Mesenchymal stem cell (in vitro differentiated cells and primary cell): Measurements from ENCODE around the gene SLC16A8.

ENCODE experiments used
- DNase-seq: peaks from one replicate; pipeline ENCODE4 v3.0.0-alpha.2; 2013
- H2AFZ ChIP-seq: one replicate; pipeline ENCODE4 v1.6.1; 2013; ENCODE audit warnings: low read depth, mild to moderate bottlenecking, control low read depth, inconsistent platforms, low read length, moderate library complexity
- H2AK5ac ChIP-seq: 2 replicates; pipeline ENCODE4 v1.6.1; 2013; ENCODE audit warnings: low read length, moderate library complexity, mild to moderate bottlenecking, inconsistent platforms; ENCODE audit not compliant: severe bottlenecking
- H2BK120ac ChIP-seq: one replicate; pipeline ENCODE4 v1.6.1; 2013; ENCODE audit warnings: low read depth, mild to moderate bottlenecking, inconsistent platforms, low read length, moderate library complexity
- H2BK12ac ChIP-seq, 2 experiments: one replicate each; pipeline ENCODE4 v1.6.1; 2013; ENCODE audit warnings: inconsistent platforms in 2 of 2, low read length in 2 of 2, mild to moderate bottlenecking in 2 of 2, moderate library complexity in 2 of 2, control low read depth in 1 of 2
- H2BK15ac ChIP-seq: one replicate; pipeline ENCODE4 v1.6.1; 2013; ENCODE audit warnings: mild to moderate bottlenecking, low read depth, inconsistent platforms; ENCODE audit not compliant: poor library complexity, severe bottlenecking
- H2BK5ac ChIP-seq: 2 replicates; pipeline ENCODE4 v1.6.1; 2013; ENCODE audit warnings: low read depth, mild to moderate bottlenecking, low read length, control low read depth, inconsistent platforms; ENCODE audit not compliant: poor library complexity, severe bottlenecking
- H3K14ac ChIP-seq, 2 experiments: one replicate each; pipeline ENCODE4 v1.6.1; 2013; ENCODE audit warnings: inconsistent platforms in 2 of 2, low read length in 2 of 2, control low read depth in 1 of 2, mild to moderate bottlenecking in 1 of 2, moderate library complexity in 1 of 2
- H3K18ac ChIP-seq, 2 experiments: one replicate each; pipeline ENCODE4 v1.6.1; 2013; ENCODE audit warnings: inconsistent platforms in 2 of 2, low read length in 2 of 2, control low read depth in 1 of 2, low read depth in 1 of 2, mild to moderate bottlenecking in 1 of 2
- H3K23ac ChIP-seq, 2 experiments: one replicate each; pipeline ENCODE4 v1.6.1; 2013; ENCODE audit warnings: inconsistent platforms in 2 of 2, low read length in 2 of 2, mild to moderate bottlenecking in 2 of 2, moderate library complexity in 2 of 2, control low read depth in 1 of 2
- H3K27ac ChIP-seq: 2 replicates; pipeline ENCODE4 v1.5.1; 2013; ENCODE audit warnings: mild to moderate bottlenecking, moderate library complexity, low read length, control low read depth, inconsistent platforms; ENCODE audit not compliant: poor library complexity, severe bottlenecking
- H3K27me3 ChIP-seq, 2 experiments: 2 replicates each; pipeline versions ENCODE4 v1.6.1 to v1.7.0; 2013; ENCODE audit warnings: low read length in 2 of 2, mild to moderate bottlenecking in 2 of 2, moderate library complexity in 2 of 2, control low read depth in 1 of 2, inconsistent platforms in 1 of 2; ENCODE audit not compliant: control insufficient read depth in 1 of 2, insufficient read depth in 1 of 2
- H3K36me3 ChIP-seq, 2 experiments: 2 replicates each; pipeline versions ENCODE4 v1.6.1 to v1.7.0; 2013; ENCODE audit warnings: low read length in 2 of 2, control low read depth in 1 of 2, inconsistent platforms in 1 of 2, low read depth in 1 of 2, mild to moderate bottlenecking in 1 of 2; ENCODE audit not compliant: insufficient read depth in 2 of 2, control insufficient read depth in 1 of 2
- H3K4ac ChIP-seq, 2 experiments: one replicate each; pipeline ENCODE4 v1.6.1; 2013; ENCODE audit warnings: inconsistent platforms in 2 of 2, low read length in 2 of 2, mild to moderate bottlenecking in 2 of 2, moderate library complexity in 2 of 2, control low read depth in 1 of 2, low read depth in 1 of 2
- H3K4me1 ChIP-seq: 2 replicates; pipeline ENCODE4 v1.6.1; 2013; ENCODE audit warnings: low read depth, low read length, control low read depth; ENCODE audit not compliant: control insufficient read depth, insufficient read depth
- H3K4me2 ChIP-seq: 2 replicates; pipeline ENCODE4 v1.6.1; 2013; ENCODE audit warnings: low read length, mild to moderate bottlenecking, inconsistent platforms; ENCODE audit not compliant: poor library complexity, severe bottlenecking
- H3K4me3 ChIP-seq, 2 experiments: 2 replicates each; pipeline versions ENCODE4 v1.5.1 to v1.7.0; 2013; ENCODE audit warnings: low read length in 2 of 2, mild to moderate bottlenecking in 2 of 2, control low read depth in 1 of 2, low read depth in 1 of 2; ENCODE audit not compliant: insufficient read depth in 1 of 2
- H3K79me1 ChIP-seq: replicated peaks from 2 replicates; pipeline ENCODE4 v1.6.1; 2013; ENCODE audit warnings: mild to moderate bottlenecking, control low read depth, low read length, inconsistent platforms; ENCODE audit not compliant: poor library complexity, severe bottlenecking
- H3K9ac ChIP-seq: 2 replicates; pipeline ENCODE4 v1.7.0; 2013; ENCODE audit warnings: mild to moderate bottlenecking, low read length, moderate library complexity
- H3K9me3 ChIP-seq: 2 replicates; pipeline ENCODE4 v1.7.0; 2013; ENCODE audit warnings: mild to moderate bottlenecking, low read length; ENCODE audit not compliant: control insufficient read depth
- H4K8ac ChIP-seq: one replicate; pipeline ENCODE4 v1.6.1; 2013; ENCODE audit warnings: inconsistent platforms, mild to moderate bottlenecking, low read length, moderate library complexity
- H4K91ac ChIP-seq: one replicate; pipeline ENCODE4 v1.6.1; 2013; ENCODE audit warnings: mild to moderate bottlenecking, low read length, inconsistent platforms
- WGBS: methylation state at CpG from one replicate; pipeline ENCODE4 v1.1.7; 2013; ENCODE audit warnings: mixed read lengths; 5-methylcytosine and 5-hydroxymethylcytosine counted together

Gene SLC16A8

GRCh38 chr22:38066381-38067027 is 17.5 kb downstream of the SLC16A8 start:
- WGBS: 91% methylated on average over 11 of the region's 13 CpGs
- Histone ChIP-seq H3K4ac (no peak overlapping the region), H3K23ac (no peak overlapping the region), H2BK15ac (no peak overlapping the region), H3K27me3 (no peaks in the 10 kb centered on the region), H2BK12ac (no peak overlapping the region), H3K9me3 (no peaks in the 10 kb centered on the region), H4K91ac (no peak overlapping the region), H3K79me1 (peaks cover 1% of the 10 kb centered on the region), H3K9ac (no peak overlapping the region), H3K4me3 (no peak overlapping the region), H2BK5ac (no peak overlapping the region), H2AK5ac (no peak overlapping the region), H2AFZ (no peak overlapping the region), H3K4me1 (no peaks in the 10 kb centered on the region), H4K8ac (no peak overlapping the region), H2BK120ac (no peak overlapping the region), H3K18ac (no peak overlapping the region), H3K36me3 (peaks cover 12 to 78% of the 10 kb centered on the region in 2 experiments), H3K27ac (no peak overlapping the region), H3K14ac (no peak overlapping the region), H3K4me2 (no peak overlapping the region)
- DNase-seq: no peak

DNA sequence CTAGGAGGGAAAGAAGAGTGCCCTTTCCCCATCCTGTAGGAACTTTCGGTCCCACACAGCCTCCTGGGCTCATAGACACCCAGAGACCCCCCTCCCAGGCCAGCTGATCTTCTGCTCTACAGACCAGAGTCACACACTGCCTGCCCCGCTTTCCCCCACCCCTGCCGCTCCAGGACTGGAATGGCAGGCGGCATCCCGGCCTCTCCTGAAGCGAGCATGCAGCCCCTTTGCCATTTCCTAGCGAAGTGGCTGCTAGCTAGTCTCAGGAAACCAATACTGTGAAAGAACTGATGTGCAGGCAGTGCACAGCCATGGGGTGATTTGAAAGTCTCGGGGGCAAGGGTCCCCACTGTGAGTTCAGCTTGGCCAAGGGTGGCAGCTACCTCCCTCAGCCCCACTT is 18.4 kb downstream of the SLC16A8 start:
- WGBS: 94% methylated on average over 8 of the region's 8 CpGs

GRCh38 chr22:38062791-38063190 is 21.2 kb downstream of the SLC16A8 start:
- H2BK12ac ChIP-seq: no peak overlapping the region
- peaks cover 2% of the 10 kb centered on the region for H3K4me1 ChIP-seq
- no peak overlapping the region for H3K4me3 ChIP-seq
- H4K8ac ChIP-seq: no peak overlapping the region
- no peak overlapping the region for H3K23ac ChIP-seq
- no peaks in the 10 kb centered on the region for H3K9me3 ChIP-seq
- H3K79me1 ChIP-seq: peaks cover 19% of the 10 kb centered on the region
- H2BK5ac ChIP-seq: no peak overlapping the region
- no peak overlapping the region for H2AFZ ChIP-seq
- H3K36me3 ChIP-seq: peaks cover 25 to 61% of the 10 kb centered on the region in 2 experiments
- H3K18ac ChIP-seq: no peak overlapping the region
- H3K14ac ChIP-seq: no peak overlapping the region
- H3K9ac ChIP-seq: no peak overlapping the region
- H2BK15ac ChIP-seq: no peak overlapping the region
- no peak overlapping the region for H3K4me2 ChIP-seq
- H4K91ac ChIP-seq: no peak overlapping the region
- no peaks in the 10 kb centered on the region for H3K27me3 ChIP-seq
- no peak overlapping the region for H3K4ac ChIP-seq
- H3K27ac ChIP-seq: no peak overlapping the region
- no peak for DNase-seq
- 89% methylated on average over 3 of the region's 6 CpGs for WGBS
- no peak overlapping the region for H2AK5ac ChIP-seq
- H2BK120ac ChIP-seq: no peak overlapping the region

More for the DNA sequence above, 18.4 kb downstream of the SLC16A8 start:
- peaks cover 12 to 72% of the 10 kb centered on the region in 2 experiments for H3K36me3 ChIP-seq
- no peak overlapping the region for H4K91ac ChIP-seq
- H3K23ac ChIP-seq: no peak overlapping the region
- H3K4me2 ChIP-seq: no peak overlapping the region
- H3K27ac ChIP-seq: no peak overlapping the region
- H2BK15ac ChIP-seq: no peak overlapping the region
- H2BK120ac ChIP-seq: no peak overlapping the region
- no peaks in the 10 kb centered on the region for H3K27me3 ChIP-seq
- H2AFZ ChIP-seq: no peak overlapping the region
- peaks cover 3% of the 10 kb centered on the region for H3K79me1 ChIP-seq
- H3K9me3 ChIP-seq: no peaks in the 10 kb centered on the region
- H3K4me1 ChIP-seq: no peaks in the 10 kb centered on the region
- no peak overlapping the region for H4K8ac ChIP-seq
- DNase-seq: no peak
- no peak overlapping the region for H2BK12ac ChIP-seq
- H2AK5ac ChIP-seq: no peak overlapping the region
- no peak overlapping the region for H3K9ac ChIP-seq
- H3K4me3 ChIP-seq: no peak overlapping the region
- H3K4ac ChIP-seq: no peak overlapping the region
- H3K14ac ChIP-seq: no peak overlapping the region
- no peak overlapping the region for H3K18ac ChIP-seq
- H2BK5ac ChIP-seq: no peak overlapping the region

- peak; percentile 92 for DNase-seq
- Histone ChIP-seq H3K36me3 (peaks cover 13 to 19% of the 10 kb centered on the region in 2 experiments), H4K8ac (peak within 1 kb of the TSS; percentile 97), H3K18ac (peak within 1 kb of the TSS; percentile 40 to 90), H3K9me3 (no peaks in the 10 kb centered on the region), H3K9ac (peak within 1 kb of the TSS; percentile 85), H2BK15ac (peak within 1 kb of the TSS; percentile 68), H3K4ac (peak within 1 kb of the TSS; percentile 63 to 69), H3K27me3 (peaks cover 0 to 12% of the 10 kb centered on the region in 2 experiments), H3K23ac (no peak within 1 kb of the TSS), H3K4me2 (peak within 1 kb of the TSS; percentile 79), H2BK5ac (no peak within 1 kb of the TSS), H3K4me1 (peaks cover 8% of the 10 kb centered on the region), H2AK5ac (peak within 1 kb of the TSS; percentile 81), H3K4me3 (peak within 1 kb of the TSS; percentile 84 to 90), H2BK12ac (no peak within 1 kb of the TSS), H3K27ac (peak within 1 kb of the TSS; percentile 54), H4K91ac (peak within 1 kb of the TSS; percentile 87), H2BK120ac (peak within 1 kb of the TSS; percentile 45), H3K79me1 (peaks cover 23% of the 10 kb centered on the region), H2AFZ (peak within 1 kb of the TSS; percentile 91), H3K14ac (peak within 1 kb of the TSS in 1 of 2 experiments; percentile 57)
- 3% methylated on average over 43 of the region's 47 CpGs for WGBS
Observed at GRCh38 chr22:38056969-38057891, 26.8 kb downstream of the SLC16A8 start, which contains the start of gene PICK1. Gene PICK1, plus strand, starts transcription at chr22:38057404. Its CDS starts 406 bp downstream, at chr22:38057810.
